Trophoblast cell (in vitro differentiated cells and primary cell): ENCODE results near the gene DUSP28.

Experiments used
- DNase-seq, 2 donors: peaks; one replicate each; pipeline ENCODE4 v3.0.0-alpha.2; 2016
- H2AFZ ChIP-seq: 2 replicates; pipeline ENCODE4 v1.6.1; 2013; ENCODE audit warnings: low read length, moderate library complexity, mild to moderate bottlenecking; ENCODE audit not compliant: insufficient read depth, poor library complexity
- H2AK5ac ChIP-seq: 2 replicates; pipeline ENCODE4 v1.6.1; 2013; ENCODE audit warnings: mild to moderate bottlenecking, low read length
- H2BK120ac ChIP-seq: 2 replicates; pipeline ENCODE4 v1.6.1; 2013; ENCODE audit warnings: low read length, mild to moderate bottlenecking, moderate library complexity; ENCODE audit not compliant: insufficient read depth, poor library complexity
- H2BK12ac ChIP-seq: 2 replicates; pipeline ENCODE4 v1.6.1; 2013; ENCODE audit warnings: mild to moderate bottlenecking, low read length, moderate library complexity
- H2BK5ac ChIP-seq: 2 replicates; pipeline ENCODE4 v1.6.1; 2013; ENCODE audit warnings: low read length, low read depth, moderate library complexity, mild to moderate bottlenecking; ENCODE audit not compliant: poor library complexity
- H3K14ac ChIP-seq: 2 replicates; pipeline ENCODE4 v1.6.1; 2013; ENCODE audit warnings: mild to moderate bottlenecking, low read length
- H3K18ac ChIP-seq: 2 replicates; pipeline ENCODE4 v1.6.1; 2013; ENCODE audit warnings: mild to moderate bottlenecking, low read length
- H3K23ac ChIP-seq: 2 replicates; pipeline ENCODE4 v1.6.1; 2013; ENCODE audit warnings: low read length
- H3K27ac ChIP-seq: 2 replicates; pipeline ENCODE4 v1.5.1; 2013; ENCODE audit warnings: low read depth, mild to moderate bottlenecking, inconsistent platforms, low read length, moderate library complexity
- H3K27me3 ChIP-seq: 2 replicates; pipeline ENCODE4 v1.6.1; 2013; ENCODE audit warnings: inconsistent platforms, mild to moderate bottlenecking, low read length, moderate library complexity; ENCODE audit not compliant: insufficient read depth
- H3K36me3 ChIP-seq, 2 experiments: 1 replicate in 1 of 2; 2 replicates in 1 of 2; pipeline ENCODE4 v1.6.1; 2013; ENCODE audit warnings: low read length in 2 of 2, mild to moderate bottlenecking in 2 of 2, moderate library complexity in 1 of 2; ENCODE audit not compliant: insufficient read depth in 2 of 2, control insufficient read depth in 1 of 2
- H3K4ac ChIP-seq: 2 replicates; pipeline ENCODE4 v1.6.1; 2013; ENCODE audit warnings: low read depth, mild to moderate bottlenecking, low read length, moderate library complexity
- H3K4me1 ChIP-seq, 2 experiments: 1 replicate in 1 of 2; 2 replicates in 1 of 2; pipeline ENCODE4 v1.6.1; 2013; ENCODE audit warnings: low read length in 2 of 2, mild to moderate bottlenecking in 2 of 2, moderate library complexity in 1 of 2; ENCODE audit not compliant: insufficient read depth in 2 of 2, control insufficient read depth in 1 of 2
- H3K4me2 ChIP-seq: 2 replicates; pipeline ENCODE4 v1.6.1; 2013; ENCODE audit warnings: inconsistent platforms, mild to moderate bottlenecking, low read length, moderate library complexity
- H3K4me3 ChIP-seq: 2 replicates; pipeline ENCODE4 v1.5.1; 2013; ENCODE audit warnings: mild to moderate bottlenecking, low read depth, low read length, inconsistent platforms
- H3K79me1 ChIP-seq: one replicate; pipeline ENCODE4 v1.6.1; 2013; ENCODE audit warnings: low read length
- H3K79me2 ChIP-seq: 2 replicates; pipeline ENCODE4 v1.6.1; 2013; ENCODE audit warnings: low read length, mild to moderate bottlenecking; ENCODE audit not compliant: control insufficient read depth, insufficient read depth, poor library complexity
- H3K9ac ChIP-seq: 2 replicates; pipeline ENCODE4 v1.6.1; 2013; ENCODE audit warnings: mild to moderate bottlenecking, low read length
- H3K9me3 ChIP-seq: 2 replicates; pipeline ENCODE4 v1.6.1; 2013; ENCODE audit warnings: low read depth, mild to moderate bottlenecking, control low read depth, inconsistent platforms, low read length; ENCODE audit not compliant: insufficient read depth
- H4K12ac ChIP-seq: 2 replicates; pipeline ENCODE4 v1.6.1; 2013; ENCODE audit warnings: low read depth, mild to moderate bottlenecking, low read length, moderate library complexity
- H4K8ac ChIP-seq: 2 replicates; pipeline ENCODE4 v1.6.1; 2013; ENCODE audit warnings: low read depth, mild to moderate bottlenecking, low read length, moderate library complexity
- H4K91ac ChIP-seq: one replicate; pipeline ENCODE4 v1.6.1; 2013; ENCODE audit warnings: low read depth, mild to moderate bottlenecking, low read length, moderate library complexity
- WGBS: extraction: QIAGEN DNeasy Blood & Tissue Kit; methylation state at CpG from one replicate; pipeline ENCODE4 v1.1.7; 2013; ENCODE audit warnings: missing lambda C conversion rate; ENCODE audit not compliant: insufficient read length, insufficient coverage; ENCODE audit errors: extremely low coverage; 5-methylcytosine and 5-hydroxymethylcytosine counted together

DUSP28 gene

DNA sequence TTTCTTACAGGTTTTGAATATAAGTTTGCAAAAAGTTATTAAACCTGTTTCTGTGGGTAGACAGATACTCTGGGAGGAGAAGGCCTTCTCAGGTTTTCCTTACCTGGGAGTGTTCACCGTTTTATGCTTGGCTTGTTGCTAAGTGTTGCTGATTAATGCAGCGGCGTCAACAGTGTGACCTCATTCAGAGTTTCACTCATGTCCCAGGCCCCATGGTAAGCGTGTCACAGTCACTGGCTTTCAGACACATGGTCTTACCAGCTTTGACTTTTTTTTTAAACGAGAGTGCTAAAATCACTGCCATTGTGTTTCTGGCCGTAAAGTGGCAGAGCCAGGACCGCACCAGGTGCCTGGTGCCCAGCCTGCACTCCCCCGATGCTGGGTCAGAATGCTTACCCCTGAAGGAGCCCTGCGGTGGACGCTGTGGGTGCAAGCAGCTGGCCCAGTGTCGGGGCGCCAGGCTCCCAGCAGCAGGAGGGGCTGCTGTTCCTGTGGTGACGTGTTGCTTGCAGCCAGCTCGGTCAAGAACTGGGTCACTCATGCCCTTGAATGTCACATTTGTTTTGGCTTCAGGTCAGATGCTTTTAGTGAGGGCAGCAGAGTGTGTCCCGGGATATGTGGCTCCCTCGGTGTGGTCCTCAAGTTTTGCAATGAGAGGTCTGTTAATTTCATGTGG, 29.8 kb downstream of the DUSP28 start:
- H3K36me3 ChIP-seq = peaks cover 33 to 35% of the 10 kb centered on the region in 2 experiments
- H3K18ac ChIP-seq = no peak overlapping the region
- no peak overlapping the region for H3K4me2 ChIP-seq
- H3K79me2 ChIP-seq = peaks cover 15% of the 10 kb centered on the region
- no CpG with 5 or more reads among the region's 16 CpGs for WGBS
- H2BK120ac ChIP-seq = no peak overlapping the region
- H3K27ac ChIP-seq = no peak overlapping the region
- no peak overlapping the region for H3K9ac ChIP-seq
- no peak overlapping the region for H2AK5ac ChIP-seq
- H3K4me3 ChIP-seq = no peak overlapping the region
- H2BK12ac ChIP-seq = no peak overlapping the region
- no peak overlapping the region for H3K14ac ChIP-seq
- no peak overlapping the region for H2AFZ ChIP-seq
- no peak overlapping the region for H4K12ac ChIP-seq
- peaks cover 6% of the 10 kb centered on the region for H3K9me3 ChIP-seq
- H3K4me1 ChIP-seq = peaks cover 16 to 18% of the 10 kb centered on the region in 2 experiments
- H2BK5ac ChIP-seq = no peak overlapping the region
- H3K79me1 ChIP-seq = peaks cover 7% of the 10 kb centered on the region
- no peak overlapping the region for H4K8ac ChIP-seq
- no peak overlapping the region for H3K23ac ChIP-seq
- no peak overlapping the region for H3K4ac ChIP-seq
- no peak overlapping the region for H4K91ac ChIP-seq
- no peak for DNase-seq
- no peaks in the 10 kb centered on the region for H3K27me3 ChIP-seq

DNA sequence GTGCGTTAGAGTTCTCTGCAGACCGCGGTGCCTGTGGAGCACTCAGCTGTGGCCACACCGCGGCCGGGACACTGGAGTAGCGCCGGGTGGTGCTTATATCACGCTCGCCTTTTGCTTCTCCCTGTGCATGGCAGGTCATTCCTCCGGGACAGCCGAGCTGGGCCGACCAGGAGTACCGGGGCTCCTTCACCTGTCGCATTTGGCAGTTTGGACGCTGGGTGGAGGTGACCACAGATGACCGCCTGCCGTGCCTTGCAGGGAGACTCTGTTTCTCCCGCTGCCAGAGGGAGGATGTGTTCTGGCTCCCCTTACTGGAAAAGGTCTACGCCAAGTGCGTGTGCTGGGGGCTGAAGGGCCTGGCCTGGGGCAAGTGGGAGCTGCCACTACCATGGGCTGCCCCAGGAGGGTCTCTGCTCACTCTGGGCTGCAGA, 30.5 kb downstream of the DUSP28 start:
- Histone ChIP-seq H3K14ac (no peak overlapping the region), H3K9me3 (peaks cover 6% of the 10 kb centered on the region), H3K27me3 (no peaks in the 10 kb centered on the region), H2BK12ac (no peak overlapping the region), H3K4ac (no peak overlapping the region), H2BK120ac (no peak overlapping the region), H4K12ac (no peak overlapping the region), H3K4me2 (no peak overlapping the region), H3K36me3 (peaks cover 32 to 39% of the 10 kb centered on the region in 2 experiments), H2AFZ (no peak overlapping the region), H3K27ac (no peak overlapping the region), H3K23ac (no peak overlapping the region), H3K9ac (no peak overlapping the region), H4K8ac (no peak overlapping the region), H3K79me2 (peaks cover 12% of the 10 kb centered on the region), H2AK5ac (no peak overlapping the region), H3K18ac (no peak overlapping the region), H2BK5ac (no peak overlapping the region), H4K91ac (no peak overlapping the region), H3K79me1 (peaks cover 7% of the 10 kb centered on the region), H3K4me1 (peaks cover 9 to 12% of the 10 kb centered on the region in 2 experiments), H3K4me3 (no peak overlapping the region)
- WGBS = no CpG with 5 or more reads among the region's 21 CpGs
- DNase-seq = no peak

DNA sequence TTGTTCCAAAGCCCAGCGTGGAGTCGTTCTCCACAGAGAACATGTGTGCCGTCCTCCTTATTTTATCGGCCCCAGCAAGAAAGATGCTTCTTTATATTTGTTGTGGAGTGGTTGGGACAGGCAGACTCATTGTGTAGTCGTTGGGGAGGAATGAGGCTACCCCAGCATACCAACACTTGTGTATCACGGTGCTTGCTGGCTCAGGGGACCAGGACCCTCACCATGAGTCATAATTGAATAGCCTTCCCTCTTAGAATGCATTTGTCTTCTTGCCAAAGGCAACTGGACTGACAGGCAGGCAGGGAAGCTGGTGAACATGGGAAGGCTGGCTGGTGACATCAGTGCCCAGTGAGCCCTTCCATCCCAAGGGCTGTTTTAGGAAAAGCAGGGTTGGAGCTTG, 31.1 kb downstream of the DUSP28 start:
- no peak overlapping the region for H3K27ac ChIP-seq
- H2BK5ac ChIP-seq = no peak overlapping the region
- no CpG with 5 or more reads among the region's 6 CpGs for WGBS
- no peak overlapping the region for H2BK120ac ChIP-seq
- H3K23ac ChIP-seq = no peak overlapping the region
- no peak overlapping the region for H3K4me3 ChIP-seq
- peaks cover 2% of the 10 kb centered on the region for H3K79me1 ChIP-seq
- no peak overlapping the region for H3K4me2 ChIP-seq
- H3K4ac ChIP-seq = no peak overlapping the region
- DNase-seq = no peak
- H3K4me1 ChIP-seq = peaks cover 9 to 12% of the 10 kb centered on the region in 2 experiments
- peaks cover 37 to 43% of the 10 kb centered on the region in 2 experiments for H3K36me3 ChIP-seq
- peaks cover 6% of the 10 kb centered on the region for H3K9me3 ChIP-seq
- H3K14ac ChIP-seq = no peak overlapping the region
- no peak overlapping the region for H4K91ac ChIP-seq
- no peak overlapping the region for H2AFZ ChIP-seq
- peak overlapping the region; percentile 25 for H3K18ac ChIP-seq
- no peak overlapping the region for H4K8ac ChIP-seq
- H4K12ac ChIP-seq = no peak overlapping the region
- H3K79me2 ChIP-seq = peaks cover 7% of the 10 kb centered on the region
- H3K27me3 ChIP-seq = no peaks in the 10 kb centered on the region
- no peak overlapping the region for H3K9ac ChIP-seq
- H2BK12ac ChIP-seq = no peak overlapping the region
- H2AK5ac ChIP-seq = no peak overlapping the region

DNA sequence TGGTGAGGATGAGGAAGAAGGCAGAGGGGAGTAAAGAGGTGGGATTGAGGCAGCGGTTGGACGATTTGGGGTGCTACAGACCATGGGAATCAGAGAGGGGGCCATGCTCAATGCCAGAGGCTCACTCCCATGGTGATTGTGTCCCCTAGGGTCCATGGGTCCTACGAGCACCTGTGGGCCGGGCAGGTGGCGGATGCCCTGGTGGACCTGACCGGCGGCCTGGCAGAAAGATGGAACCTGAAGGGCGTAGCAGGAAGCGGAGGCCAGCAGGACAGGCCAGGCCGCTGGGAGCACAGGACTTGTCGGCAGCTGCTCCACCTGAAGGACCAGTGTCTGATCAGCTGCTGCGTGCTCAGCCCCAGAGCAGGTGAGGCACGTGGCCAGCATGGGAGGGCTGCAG, 31.6 kb downstream of the DUSP28 start:
- Histone ChIP-seq H2AFZ (no peak overlapping the region), H3K4me2 (no peak overlapping the region), H3K36me3 (peaks cover 40 to 46% of the 10 kb centered on the region in 2 experiments), H3K9me3 (peaks cover 6% of the 10 kb centered on the region), H3K79me2 (peaks cover 5% of the 10 kb centered on the region), H3K4ac (no peak overlapping the region), H3K14ac (no peak overlapping the region), H2AK5ac (no peak overlapping the region), H3K4me1 (peaks cover 9 to 12% of the 10 kb centered on the region in 2 experiments), H3K27me3 (no peaks in the 10 kb centered on the region), H3K4me3 (no peak overlapping the region), H2BK5ac (no peak overlapping the region), H3K18ac (peak overlapping the region; percentile 25), H4K8ac (no peak overlapping the region), H3K9ac (no peak overlapping the region), H3K79me1 (no peaks in the 10 kb centered on the region), H3K23ac (no peak overlapping the region), H4K91ac (no peak overlapping the region), H4K12ac (no peak overlapping the region), H2BK120ac (no peak overlapping the region), H2BK12ac (no peak overlapping the region), H3K27ac (no peak overlapping the region)
- WGBS = no CpG with 5 or more reads among the region's 13 CpGs
- DNase-seq = no peak
